ENCODE results near the gene NCEH1.
"Not testable (repeated sequence)": the region's sequence is repeated elsewhere in the genome, so short reads cannot be mapped to it uniquely, and the experiment has no call there.

NCEH1 gene

DNA sequence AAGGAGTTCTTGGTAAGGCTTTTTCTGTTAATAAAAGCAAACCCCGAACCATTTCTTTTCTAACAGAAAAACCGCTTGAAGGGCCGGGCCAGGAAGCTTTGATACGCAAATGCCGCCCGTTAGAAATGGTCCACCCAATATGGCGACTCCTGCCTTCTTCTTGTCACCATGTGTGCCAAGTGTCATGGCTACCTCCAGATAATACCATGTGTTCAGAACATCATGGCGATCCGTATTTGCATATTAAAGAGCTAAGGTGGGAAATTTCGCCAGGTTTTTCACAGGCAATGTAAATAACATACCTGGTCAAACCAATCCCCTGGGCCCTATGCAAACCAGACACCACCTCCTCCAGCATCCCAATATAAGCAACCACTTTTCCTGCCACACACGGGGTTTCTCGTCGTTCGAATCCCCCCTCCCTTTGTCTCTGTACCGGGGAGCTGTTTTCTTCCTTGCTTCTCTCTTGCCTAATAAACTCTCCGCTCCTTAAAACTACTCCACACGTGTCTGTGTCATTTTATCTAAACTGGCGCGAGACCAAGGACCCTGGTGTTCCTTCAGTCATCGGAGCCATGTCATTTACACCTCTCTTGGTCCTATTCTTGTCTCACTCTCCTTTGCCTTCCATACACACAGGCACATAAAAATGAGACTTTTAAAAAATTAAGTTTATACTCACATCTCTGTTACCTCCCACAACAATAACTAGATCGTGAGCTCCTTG lies 34.5 kb downstream of the NCEH1 start:
- no peak for DNase-seq (ENCODE audit: low read depth in 2 of 3, low spot score in 2 of 3)

DNA sequence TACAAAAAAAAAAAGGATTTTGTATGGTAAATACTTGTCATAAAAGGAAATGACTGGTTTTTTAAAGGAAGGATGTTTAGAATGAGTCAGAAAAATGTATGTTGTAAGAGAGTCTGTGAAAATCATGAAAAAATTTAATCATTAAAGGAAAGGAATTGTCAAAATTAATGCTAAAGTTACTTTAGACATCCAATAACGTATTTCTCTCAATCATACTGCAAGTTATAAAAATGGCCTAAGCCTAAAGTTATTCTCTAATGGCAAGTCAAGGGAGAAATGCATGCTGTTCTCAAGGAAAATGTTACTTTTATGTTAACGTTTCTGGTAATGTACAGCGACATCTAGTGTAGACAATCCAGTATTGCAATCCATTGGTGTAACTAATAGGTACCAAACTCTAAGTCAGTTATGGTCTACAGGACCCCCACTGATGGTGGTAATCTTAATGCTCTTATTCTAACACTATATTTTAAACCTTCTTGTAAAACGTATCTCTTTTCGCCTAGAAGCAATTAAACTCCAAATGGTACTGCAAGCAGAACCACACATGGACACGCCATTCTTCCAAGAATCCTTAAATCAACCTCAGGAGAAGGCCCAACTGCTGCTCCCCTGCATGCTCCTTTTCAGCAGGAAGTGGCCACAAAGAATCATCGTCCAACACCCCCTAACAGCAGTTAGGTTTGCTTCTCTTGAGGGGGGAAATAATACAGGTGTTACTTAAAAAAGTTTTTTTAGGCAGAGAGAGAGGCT lies 35.2 kb downstream of the NCEH1 start:
- DNase-seq (ENCODE audit: low read depth in 2 of 3, low spot score in 2 of 3): no peak

DNA sequence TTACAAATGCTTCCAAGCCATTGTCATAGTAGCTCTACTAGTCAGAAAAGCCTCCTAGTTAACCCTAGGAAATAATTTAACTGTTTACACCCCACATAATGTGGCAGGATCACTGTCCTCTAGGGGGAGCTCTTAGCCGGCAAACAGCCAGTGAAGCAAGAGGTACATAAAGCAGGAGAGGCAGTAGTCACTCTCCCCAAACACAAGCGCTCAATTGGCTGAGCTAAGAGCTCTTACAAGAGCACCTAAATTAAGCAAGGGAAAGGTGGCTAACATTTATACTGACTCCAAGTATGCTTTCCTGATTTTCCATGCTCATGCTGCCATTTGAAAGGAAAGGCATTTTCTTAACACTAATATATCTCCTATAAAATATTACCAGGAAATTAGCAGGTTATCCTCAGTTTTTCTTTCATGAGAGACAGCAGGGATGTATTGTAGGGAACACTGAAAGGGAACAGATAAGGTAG lies 37.6 kb downstream of the NCEH1 start:
- DNase-seq (ENCODE audit: low read depth in 2 of 3, low spot score in 2 of 3): peak in 2 of 3 experiments; percentile 24 to 48

DNA sequence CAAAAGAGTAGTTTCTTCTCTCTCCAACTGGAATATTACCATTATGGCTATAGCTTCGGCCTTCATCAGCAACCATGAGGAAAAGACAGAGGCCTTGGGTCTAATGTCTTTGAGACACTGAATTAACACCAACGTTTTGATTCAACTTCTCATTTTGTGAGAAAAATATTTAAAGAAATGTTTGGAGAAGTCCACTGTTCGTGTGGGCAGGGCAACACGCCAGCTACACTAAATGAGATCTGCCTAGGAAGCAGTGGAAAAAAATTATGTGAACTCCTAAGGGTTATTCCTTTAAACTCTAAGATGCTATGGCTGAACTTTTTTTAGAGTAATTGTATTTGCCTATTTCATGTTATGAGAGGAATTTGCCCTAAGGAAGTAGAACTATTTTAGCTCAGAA lies 41.8 kb downstream of the NCEH1 start:
- no peak for DNase-seq (ENCODE audit: low read depth in 2 of 3, low spot score in 2 of 3)

DNA sequence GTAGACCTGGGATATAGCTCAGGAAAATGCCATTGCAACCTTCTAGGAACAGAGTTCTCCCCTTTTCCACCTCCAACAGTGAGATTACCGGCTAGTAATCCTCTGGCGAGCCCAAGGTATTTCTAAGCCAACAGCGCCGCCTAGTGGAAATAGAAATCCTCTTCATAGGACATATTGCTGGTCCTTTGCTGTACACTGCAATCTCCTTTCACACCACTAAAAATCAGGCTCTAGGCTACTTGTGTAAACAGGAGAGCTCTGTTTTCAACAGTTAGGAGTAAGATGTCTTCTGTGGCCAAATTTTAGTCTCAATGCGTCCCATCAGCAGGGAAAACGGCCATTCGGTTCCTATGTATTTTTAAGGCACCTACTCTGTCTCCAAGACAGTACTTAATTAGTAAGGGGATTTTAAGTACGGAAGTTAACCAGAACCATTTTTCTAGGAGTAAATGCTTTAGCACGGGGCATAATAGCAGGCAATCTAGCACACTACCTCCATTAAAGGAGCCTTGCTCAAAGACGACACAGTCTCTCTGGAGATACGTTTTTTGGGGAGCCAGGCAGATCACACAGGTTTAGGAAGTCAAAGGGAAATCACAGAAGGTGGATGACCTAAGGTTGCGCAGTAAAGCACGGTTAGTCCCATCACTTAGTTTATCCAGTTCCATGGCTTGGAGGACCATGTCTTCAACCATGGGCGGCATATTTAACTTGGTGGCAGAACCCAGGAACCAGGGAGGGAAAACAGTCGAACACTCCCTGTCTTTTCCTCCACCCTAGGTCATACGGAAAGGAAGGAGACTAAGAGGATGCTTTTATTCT lies 43.8 kb downstream of the NCEH1 start:
- peak; percentile 6 to 74 (median 20) for DNase-seq (ENCODE audit: low read depth in 2 of 3, low spot score in 2 of 3)

DNA sequence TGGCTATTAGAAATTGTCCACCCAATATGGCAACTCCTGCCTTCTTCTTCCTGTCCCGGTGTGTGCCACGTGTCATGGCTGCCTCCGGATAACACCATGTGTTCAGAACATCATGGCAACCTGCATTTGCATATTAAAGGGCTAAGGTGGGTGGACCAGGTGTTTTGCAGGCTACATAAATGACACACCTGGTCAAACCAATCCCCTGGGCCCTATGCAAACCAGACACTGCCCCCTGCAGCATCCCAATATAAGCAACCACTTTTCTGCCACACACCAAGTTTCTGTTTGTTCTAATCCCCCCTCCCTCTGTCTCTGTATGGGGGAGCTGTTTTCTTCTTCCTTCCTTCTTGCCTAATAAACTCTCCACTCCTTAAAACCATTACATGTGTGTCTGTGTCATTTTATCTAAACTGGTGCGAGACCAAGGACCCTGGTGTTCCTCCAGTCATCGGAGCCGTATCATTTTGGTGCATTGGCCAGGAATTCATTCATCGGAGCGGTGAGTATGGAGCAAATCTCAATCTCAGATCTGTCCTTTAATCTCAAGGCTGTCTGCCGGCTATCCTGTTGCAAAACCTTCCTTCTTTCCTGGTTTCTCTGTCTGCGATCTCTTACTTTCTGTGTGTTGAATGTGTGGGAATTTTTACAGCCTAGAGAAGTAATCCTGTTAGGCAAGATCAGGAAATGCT lies 44.5 kb downstream of the NCEH1 start:
- DNase-seq (ENCODE audit: low read depth in 2 of 3, low spot score in 2 of 3): no peak

DNA sequence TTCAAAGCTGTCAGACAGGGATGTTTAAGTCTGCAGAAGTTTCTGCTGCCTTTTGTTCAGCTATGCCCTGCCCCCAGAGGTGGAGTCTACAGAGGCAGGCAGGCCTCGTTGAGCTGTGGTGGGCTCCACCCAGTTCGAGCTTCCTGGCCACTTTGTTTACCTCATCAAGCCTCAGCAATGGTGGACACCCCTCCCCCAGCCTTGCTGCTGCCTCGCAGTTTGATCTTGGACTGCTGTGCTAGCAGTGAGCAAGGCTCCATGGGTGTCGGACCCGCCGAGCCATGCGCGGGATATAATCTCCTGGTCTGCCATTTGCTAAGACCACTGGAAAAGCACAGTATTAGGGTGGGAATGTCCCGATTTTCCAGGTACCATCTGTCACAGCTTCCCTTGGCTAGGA lies 45.4 kb downstream of the NCEH1 start:
- not testable (repeated sequence) for DNase-seq (ENCODE audit: low read depth in 2 of 3, low spot score in 2 of 3)

DNA sequence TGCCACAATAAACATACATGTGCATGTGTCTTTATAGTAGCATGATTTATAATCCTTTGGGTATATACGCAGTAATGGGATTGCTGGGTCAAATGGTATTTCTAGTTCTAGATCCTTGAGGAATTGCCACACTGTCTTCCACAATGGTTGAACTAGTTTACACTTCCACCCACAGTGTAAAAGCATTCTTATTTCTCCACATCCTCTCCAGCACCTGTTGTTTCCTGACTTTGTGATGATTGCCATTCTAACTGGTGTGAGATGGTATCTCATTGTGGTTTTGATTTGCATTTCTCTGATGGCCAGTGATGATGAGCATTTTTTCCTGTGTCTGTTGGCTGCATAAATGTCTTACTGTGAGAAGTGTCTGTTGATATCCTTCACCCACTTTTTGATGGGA lies 50.4 kb downstream of the NCEH1 start:
- DNase-seq (ENCODE audit: low read depth in 2 of 3, low spot score in 2 of 3): not testable (repeated sequence)

DNA sequence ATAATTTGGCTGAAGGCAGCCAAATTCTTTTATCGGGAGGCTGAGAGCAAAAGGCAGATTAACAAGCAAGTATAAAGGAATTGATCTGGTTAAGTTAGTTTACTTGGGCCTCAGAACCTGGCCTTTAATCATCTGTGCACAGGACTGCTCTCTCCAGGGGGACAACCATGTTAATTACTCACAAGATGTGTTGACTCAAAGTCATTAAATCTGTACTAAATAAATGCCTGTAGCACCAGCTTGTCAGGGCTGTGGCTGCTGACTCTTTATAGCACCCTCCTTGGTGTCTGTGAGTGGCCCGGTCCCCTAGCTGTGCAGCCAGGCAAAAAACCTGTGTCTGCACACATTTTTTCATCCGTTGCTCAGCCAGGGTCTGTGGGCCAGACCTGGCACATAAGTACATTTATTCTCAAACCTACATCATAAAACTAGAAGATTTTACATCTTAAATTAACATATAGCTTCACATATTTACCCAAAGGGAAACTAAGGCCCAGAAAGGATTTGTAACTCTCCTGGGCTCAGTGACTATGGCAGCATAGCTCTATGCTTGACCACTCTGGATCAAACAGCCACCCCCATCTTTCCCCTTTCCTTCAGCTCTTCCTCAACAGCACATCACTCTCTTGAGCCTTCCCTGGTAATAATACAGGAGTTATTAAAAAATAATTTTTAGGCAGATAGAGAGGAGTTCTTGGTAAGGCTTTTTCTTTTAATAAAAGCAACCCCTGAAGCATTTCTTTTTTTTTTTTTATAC lies 51.4 kb downstream of the NCEH1 start:
- DNase-seq (ENCODE audit: low read depth in 2 of 3, low spot score in 2 of 3): no peak

DNA sequence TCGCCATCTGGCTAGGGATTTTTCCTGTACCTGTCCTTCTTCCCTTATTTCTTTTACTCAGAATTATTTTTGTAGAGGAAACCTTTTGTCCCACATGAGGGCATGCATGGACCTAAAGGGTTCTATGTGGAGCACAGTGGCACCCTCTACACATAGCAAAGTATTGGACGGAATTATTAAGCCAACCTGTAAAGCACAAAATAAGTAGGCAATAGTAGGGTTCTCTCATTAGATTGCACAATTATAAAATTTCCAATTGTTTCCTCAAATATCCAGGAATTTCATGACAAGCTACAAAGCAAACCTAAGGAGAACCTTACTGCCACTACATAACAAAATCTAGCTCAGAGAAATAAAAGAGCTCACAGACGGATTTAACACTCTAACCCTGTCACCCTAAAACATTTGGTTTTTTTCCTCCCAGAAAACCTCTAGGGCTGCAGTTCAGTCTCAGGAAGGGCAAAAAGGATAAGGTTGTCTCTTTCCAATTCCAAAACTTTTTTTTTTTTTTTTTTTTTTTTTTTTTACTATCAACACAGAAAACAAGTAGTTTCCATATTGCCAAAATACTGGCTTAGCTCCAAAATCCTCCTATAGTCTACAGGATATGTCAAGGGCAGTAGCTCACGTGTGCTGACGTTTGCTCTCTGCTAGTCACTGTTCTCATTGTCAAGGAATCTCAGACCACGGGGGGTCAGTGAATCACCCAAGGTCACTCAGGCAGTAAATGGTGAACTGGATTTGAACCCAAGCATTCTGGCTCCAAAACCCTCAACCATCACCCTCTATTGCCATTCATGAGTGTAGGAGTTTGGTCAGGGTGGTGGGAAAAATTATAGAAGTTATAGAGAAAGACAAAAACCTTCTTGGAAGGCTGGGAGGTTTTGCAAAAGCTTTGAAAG lies 52.3 kb downstream of the NCEH1 start:
- DNase-seq (ENCODE audit: low read depth in 2 of 3, low spot score in 2 of 3): no peak

DNA sequence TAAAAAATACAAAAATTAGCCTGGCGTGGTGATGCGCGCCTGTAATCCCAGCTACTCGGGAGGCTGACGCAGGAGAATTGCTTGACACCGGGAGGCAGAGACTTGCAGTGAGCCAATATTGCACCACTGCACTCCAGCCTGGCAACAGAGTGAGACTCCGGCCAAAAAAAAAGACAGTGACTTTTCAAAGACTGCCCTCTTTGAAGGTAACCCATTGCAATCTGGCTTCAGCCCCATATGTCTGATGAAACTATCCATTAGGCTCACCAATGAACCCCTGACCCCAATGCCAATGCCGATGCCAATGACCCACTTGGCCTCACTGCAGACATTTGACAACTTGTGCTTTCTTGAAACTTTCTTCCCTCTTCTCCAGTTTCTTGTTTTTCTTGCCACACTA lies 54.3 kb downstream of the NCEH1 start:
- DNase-seq (ENCODE audit: low read depth in 2 of 3, low spot score in 2 of 3): no peak

DNA sequence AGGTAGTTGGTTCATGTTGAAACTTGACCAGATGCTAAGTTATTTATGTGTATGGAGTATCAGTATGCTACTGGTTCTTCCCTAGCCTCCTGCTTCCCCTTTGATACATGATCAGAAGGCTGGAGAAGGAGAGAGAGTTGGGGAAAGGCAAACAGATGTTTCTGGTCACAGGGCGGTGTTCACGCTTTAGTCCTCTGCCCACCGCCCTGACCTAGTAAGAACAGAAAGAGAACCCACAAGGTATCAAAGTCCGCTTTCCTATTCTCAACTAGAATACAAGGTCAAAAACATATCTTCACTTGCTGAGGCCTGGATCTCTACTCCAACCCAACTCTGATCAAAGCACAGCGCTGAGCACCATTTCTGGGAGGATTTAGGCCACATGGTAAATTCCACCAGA lies 55.5 kb downstream of the NCEH1 start:
- no peak for DNase-seq (ENCODE audit: low read depth in 2 of 3, low spot score in 2 of 3)

DNA sequence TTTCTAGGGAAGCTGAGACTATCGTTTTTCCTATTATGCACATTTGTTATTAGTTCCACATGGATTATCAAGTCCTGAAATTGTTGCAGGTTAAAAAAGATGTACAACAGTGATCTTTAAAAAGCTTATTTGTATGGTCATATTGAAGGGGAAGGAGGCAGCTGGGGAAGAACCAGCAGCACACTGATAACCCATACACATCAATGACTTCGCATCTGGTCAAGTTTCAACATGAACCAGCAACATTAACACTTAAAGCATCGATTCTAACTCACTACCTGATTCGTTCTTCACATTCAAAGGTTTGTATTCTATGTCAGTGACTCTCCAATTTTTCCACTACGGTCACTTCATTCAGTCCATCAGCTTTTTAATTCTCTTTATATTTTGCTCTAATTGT lies 56.4 kb downstream of the NCEH1 start:
- no peak for DNase-seq (ENCODE audit: low read depth in 2 of 3, low spot score in 2 of 3)

DNA sequence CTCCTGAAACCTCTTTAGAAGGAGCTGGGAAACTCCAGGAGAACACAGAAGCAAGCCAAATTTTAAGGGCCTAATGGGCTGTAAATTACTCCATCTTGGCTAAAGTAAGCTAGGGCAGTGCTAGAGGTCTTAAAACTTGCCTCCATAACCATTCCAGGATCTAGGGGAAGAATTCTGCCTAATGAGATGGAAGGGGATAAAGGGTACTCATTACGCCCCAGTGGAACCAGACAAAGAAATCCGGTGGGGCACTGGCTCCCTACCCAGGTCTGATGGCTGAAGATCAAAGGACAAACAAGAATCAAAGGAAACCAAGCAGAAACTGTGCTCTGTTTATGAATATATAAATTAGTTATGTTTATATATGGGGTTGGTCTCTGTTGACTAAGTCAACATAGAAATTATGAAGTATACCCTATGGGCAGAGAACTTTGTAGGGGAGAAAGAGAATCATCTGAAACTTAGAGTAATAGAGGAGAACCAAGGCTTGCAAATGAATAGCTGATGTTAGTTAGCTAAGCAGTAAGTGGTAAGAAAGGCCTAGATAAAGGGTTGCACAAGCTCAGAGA lies 57.8 kb downstream of the NCEH1 start:
- no peak for DNase-seq (ENCODE audit: low read depth in 2 of 3, low spot score in 2 of 3)

DNA sequence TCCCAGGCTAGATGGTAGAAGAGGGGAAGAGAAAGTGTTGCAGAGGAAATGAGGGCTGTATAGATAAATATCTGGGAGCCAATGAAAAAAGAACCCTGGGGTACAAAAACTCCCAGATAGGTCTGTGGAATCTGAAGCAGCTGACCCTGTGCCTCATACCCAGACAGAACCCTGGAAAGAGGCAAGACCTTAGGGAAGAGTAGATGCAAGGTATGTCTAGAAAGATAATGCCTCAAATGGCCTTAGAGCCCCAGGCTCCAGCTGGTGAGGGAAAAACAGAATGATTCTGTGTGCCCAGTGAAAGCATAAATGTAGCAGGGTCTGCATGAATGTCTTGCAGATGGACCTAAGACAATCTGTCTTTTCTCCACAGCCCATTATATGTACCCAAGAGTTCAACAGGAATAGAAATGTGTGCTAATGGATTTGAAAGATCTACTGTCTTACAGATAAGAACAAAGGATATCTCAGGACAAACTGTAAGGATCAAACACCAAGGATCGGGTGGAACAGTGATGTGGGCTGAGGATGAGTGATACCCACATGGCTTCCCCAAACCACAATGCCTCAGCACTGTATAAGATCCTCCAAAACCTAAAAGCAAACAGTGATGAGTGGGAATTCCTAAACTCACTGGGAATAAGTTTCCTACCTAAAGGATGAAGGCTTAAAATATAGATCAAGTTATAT lies 58.8 kb downstream of the NCEH1 start:
- DNase-seq (ENCODE audit: low read depth in 2 of 3, low spot score in 2 of 3): no peak

DNA sequence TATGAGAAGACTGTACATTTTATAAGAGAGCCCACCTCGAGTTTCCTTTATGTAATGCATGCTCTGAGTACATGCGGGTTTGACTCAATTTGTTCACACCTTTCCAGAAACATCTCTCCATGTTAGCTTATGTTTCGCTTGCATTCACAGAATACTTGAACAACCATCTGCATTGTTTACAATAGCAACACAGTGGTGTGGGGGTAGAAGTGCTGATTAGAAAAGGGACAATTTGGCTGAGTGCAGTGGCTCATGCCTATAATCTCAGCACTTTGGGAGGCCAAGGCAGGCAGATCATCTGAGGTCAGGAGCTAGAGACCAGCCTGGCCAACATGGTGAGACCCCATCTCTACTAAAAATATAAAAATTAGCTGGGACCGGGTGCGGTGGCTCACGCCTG lies 60.9 kb downstream of the NCEH1 start:
- no peak for DNase-seq (ENCODE audit: low read depth in 2 of 3, low spot score in 2 of 3)

DNA sequence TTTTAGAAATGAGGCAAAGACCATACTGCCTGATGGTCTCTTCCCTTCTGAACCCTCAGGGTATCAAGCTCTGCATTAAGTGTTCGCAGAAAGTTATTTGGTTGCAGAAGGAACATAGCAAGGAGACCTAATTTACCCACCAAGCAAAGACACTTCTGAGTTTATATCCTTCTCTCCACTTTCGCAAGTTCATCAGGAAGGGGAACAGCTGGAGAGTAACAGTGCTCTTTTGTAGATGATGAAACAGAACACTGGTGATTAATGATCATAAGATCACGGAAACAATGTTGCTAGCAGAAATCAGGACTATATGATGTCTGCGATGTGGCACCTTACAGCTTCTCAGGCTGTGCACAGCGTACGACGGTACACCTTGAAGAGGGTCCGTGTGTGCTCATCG lies 62.1 kb downstream of the NCEH1 start:
- no peak for DNase-seq (ENCODE audit: low read depth in 2 of 3, low spot score in 2 of 3)

DNA sequence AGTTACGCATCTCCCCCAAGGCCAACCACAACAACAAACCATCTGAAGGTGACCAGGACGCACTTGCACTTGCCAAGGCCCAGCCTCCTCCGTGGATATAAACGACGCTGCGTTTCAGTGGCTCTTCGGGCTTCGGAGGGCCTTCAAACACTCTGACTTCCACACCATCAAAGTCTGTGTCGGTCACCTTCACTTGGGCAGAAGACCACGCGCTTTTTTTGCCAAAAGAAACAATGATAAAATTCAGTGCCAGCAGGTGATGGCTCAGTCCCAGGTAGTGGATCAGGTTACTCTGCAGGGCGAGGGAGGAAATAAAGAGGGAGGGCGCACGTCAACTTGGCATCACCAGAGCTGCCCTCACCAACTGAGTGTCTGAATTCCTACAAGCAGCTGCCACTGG lies 63.0 kb downstream of the NCEH1 start:
- no peak for DNase-seq (ENCODE audit: low read depth in 2 of 3, low spot score in 2 of 3)

DNA sequence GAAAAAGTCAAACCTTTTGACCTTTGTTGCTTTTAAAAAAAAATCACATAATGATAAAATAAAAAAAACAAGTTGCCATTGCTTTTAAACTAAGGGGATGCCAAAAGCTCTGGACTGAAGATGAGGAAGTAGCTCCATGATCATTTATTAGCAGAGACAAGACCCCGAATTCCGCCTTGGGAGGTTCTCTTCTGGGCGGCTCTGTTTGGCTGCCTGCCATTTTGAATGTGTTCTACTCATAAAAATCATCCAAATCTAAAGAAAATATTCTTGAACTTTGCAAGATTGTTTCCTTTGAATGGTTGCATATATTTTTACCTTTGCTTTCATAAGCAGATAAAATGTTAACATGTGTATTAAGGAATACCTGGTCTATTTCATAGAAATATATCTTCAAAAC lies 63.8 kb downstream of the NCEH1 start:
- no peak for DNase-seq (ENCODE audit: low read depth in 2 of 3, low spot score in 2 of 3)

Measured in activated CD8-positive, alpha-beta memory T cell treated with anti-CD3 and anti-CD28 coated beads for 48 hours (primary cell).